GM23338 (cell line): ENCODE results near the gene NFKB1. TPM values are rescaled to one million over a fixed set of nuclear protein-coding genes. Genes with fewer than 3 reads are reported as not detected.

ENCODE experiments used
- CREB1 ChIP-seq: fragments of 250-450 bp; sonication (Bioruptor Pico); IDR thresholded peaks from 2 replicates; pipeline ENCODE4 v1.5.0; 2020; ENCODE audit warnings: low read depth, mild to moderate bottlenecking, moderate library complexity
- CTCF ChIP-seq, 2 experiments: fragments of 200-600 bp in 1 of 2; sonication (generic) in 1 of 2; conservative IDR thresholded peaks; 2 replicates each; pipeline versions ENCODE4 v1.5.1 to v1.6.1; 2016 to 2017; ENCODE audit warnings: antibody characterized with exemption in 2 of 2, low read depth in 2 of 2, mild to moderate bottlenecking in 2 of 2, moderate library complexity in 1 of 2
- EZH2phosphoT487 ChIP-seq: fragments of 200-600 bp; sonication (generic); IDR thresholded peaks from one replicate; pipeline ENCODE4 v1.8.1; 2018; ENCODE audit warnings: antibody characterized with exemption; ENCODE audit not compliant: unreplicated experiment
- JUNB ChIP-seq: IDR thresholded peaks from one replicate; pipeline ENCODE4 v1.6.1; 2016; ENCODE audit warnings: antibody characterized with exemption; ENCODE audit not compliant: unreplicated experiment
- NANOG ChIP-seq: IDR thresholded peaks from 2 replicates; pipeline ENCODE4 v1.6.1; 2016; ENCODE audit warnings: antibody characterized with exemption, borderline replicate concordance
- REST ChIP-seq: IDR thresholded peaks from one replicate; pipeline ENCODE4 v1.6.1; 2018; ENCODE audit warnings: antibody characterized with exemption; ENCODE audit not compliant: unreplicated experiment
- STAT1 ChIP-seq: IDR thresholded peaks from one replicate; pipeline ENCODE4 v1.6.1; 2016; ENCODE audit warnings: antibody characterized with exemption; ENCODE audit not compliant: unreplicated experiment
- ZNF114 ChIP-seq: fragments of 250-450 bp; sonication (Bioruptor Pico); IDR thresholded peaks from 2 replicates; pipeline ENCODE4 v1.5.0; 2020; ENCODE audit warnings: mild to moderate bottlenecking, moderate library complexity
- ZNF331 ChIP-seq: fragments of 250-450 bp; sonication (Bioruptor Pico); IDR thresholded peaks from 2 replicates; pipeline ENCODE4 v1.5.0; 2020; ENCODE audit warnings: low read depth, mild to moderate bottlenecking, moderate library complexity
- ZNF462 ChIP-seq: fragments of 250-450 bp; sonication (Bioruptor Pico); IDR thresholded peaks from 2 replicates; pipeline ENCODE4 v1.5.0; 2020; ENCODE audit warnings: mild to moderate bottlenecking, moderate library complexity
- polyA plus RNA-seq: library from polyadenylated mRNA; unstranded; fragments of >200 nt; fragmentation: Nextera tagmentation; extraction: Ambion mirVana; gene quantifications from 2 replicates; pipeline ENCODE4 v1.2.1, GENCODE V29; 2016
- total RNA-seq: library from RNA; depleted of rRNA; stranded (reverse); fragments of >200 nt; shearing (Covaris generic); gene quantifications from 2 replicates; pipeline ENCODE4 v1.2.3, GENCODE V29; 2014

The NFKB1 gene
- total and polyA plus RNA-seq, 2 experiments from 2014 or later, result 0.82 to 4.6 TPM

- TF ChIP-seq ZNF462 (CRISPR knock-in tag) (no peak), CTCF (conservative IDR thresholded peaks at IDR 0.05; ENCODE audit: low read depth in 2 of 2) (no peak), ZNF331 (CRISPR knock-in tag) (no peak), CREB1 (no peak), EZH2phosphoT487 (no peak), NANOG (no peak), JUNB (no peak), STAT1 (no peak), REST (no peak), ZNF114 (CRISPR knock-in tag) (no peak)
These were observed 13.3 kb downstream of the NFKB1 start (continued) for GRCh38 chr4:102514298-102514964.
